PC-3 (cell line): ENCODE results near the gene PDZRN3. TPM values are rescaled to one million over a fixed set of nuclear protein-coding genes. Genes with fewer than 3 reads are reported as not detected.

ENCODE experiments used
- ATAC-seq: fragments of 200-7000 bp; cut with Tn5 transposase; 2 replicates; pipeline ENCODE4 v1.9.1; 2020; ENCODE audit warnings: mild to moderate bottlenecking, moderate library complexity
- BruUV-seq: library from RNA; stranded (reverse); fragments of 400-500 nt; replicated peaks from 2 replicates; lab custom pipeline; 2021; lab: Mats Ljungman, UMichigan
- CTCF ChIA-PET: fragments of 300-600 bp; sonication (Branson Sonifier 250); formaldehyde crosslinking; loops from one replicate; lab custom pipeline; 2022; ENCODE audit warnings: antibody characterized with exemption; lab: Charles Lee
- POLR2A ChIA-PET: fragments of 300-600 bp; sonication (Branson Sonifier 250); formaldehyde crosslinking; loops from one replicate; lab custom pipeline; 2022; ENCODE audit warnings: antibody characterized with exemption; ENCODE audit not compliant: unreplicated experiment; lab: Charles Lee
- DNase-seq: peaks from one replicate; pipeline ENCODE4 v3.0.0-alpha.2; 2015
- H2AFZ ChIP-seq: fragments of 300-600 bp; sonication (generic); 2 replicates; pipeline ENCODE4 v1.6.0; 2016; ENCODE audit warnings: antibody characterized with exemption, low read length
- H3F3A ChIP-seq: fragments of 300-600 bp; sonication (generic); one replicate; pipeline ENCODE4 v1.6.0; 2017; ENCODE audit warnings: antibody characterized with exemption, low read length, control low read depth, mild to moderate bottlenecking; ENCODE audit not compliant: unreplicated experiment
- H3K27ac ChIP-seq: fragments of 300-600 bp; sonication (generic); 2 replicates; pipeline ENCODE4 v1.5.1; 2016; ENCODE audit warnings: mild to moderate bottlenecking, low read length
- H3K27me3 ChIP-seq: fragments of 300-600 bp; sonication (generic); 2 replicates; pipeline ENCODE4 v1.6.1; 2016; ENCODE audit warnings: low read length, mixed read lengths
- H3K36me3 ChIP-seq: fragments of 300-600 bp; sonication (generic); 2 replicates; pipeline ENCODE4 v1.6.1; 2016; ENCODE audit warnings: low read depth, mixed run types, low read length, mixed read lengths
- H3K4me1 ChIP-seq: fragments of 300-600 bp; sonication (generic); 2 replicates; pipeline ENCODE4 v1.5.1; 2016; ENCODE audit warnings: low read length; ENCODE audit not compliant: insufficient read depth
- H3K4me2 ChIP-seq: fragments of 300-600 bp; sonication (generic); 2 replicates; pipeline ENCODE4 v1.6.0; 2016; ENCODE audit warnings: low read length
- H3K4me3 ChIP-seq: fragments of 300-600 bp; sonication (generic); 2 replicates; pipeline ENCODE4 v1.5.1; 2016; ENCODE audit warnings: mild to moderate bottlenecking, low read length, mixed read lengths
- H3K79me2 ChIP-seq: fragments of 300-600 bp; sonication (generic); 2 replicates; pipeline ENCODE4 v1.6.1; 2017; ENCODE audit warnings: low read length, mixed read lengths
- H3K9ac ChIP-seq: fragments of 300-600 bp; sonication (generic); 2 replicates; pipeline ENCODE4 v1.6.0; 2016; ENCODE audit warnings: mild to moderate bottlenecking, low read length
- H3K9me2 ChIP-seq: fragments of 300-600 bp; sonication (generic); replicated peaks from 2 replicates; pipeline ENCODE4 v1.6.1; 2016; ENCODE audit warnings: mixed run types, low read length, mixed read lengths
- H3K9me3 ChIP-seq: fragments of 300-600 bp; sonication (generic); 2 replicates; pipeline ENCODE4 v1.6.1; 2016; ENCODE audit warnings: low read length, mixed read lengths
- H4K20me1 ChIP-seq: fragments of 300-600 bp; sonication (generic); 2 replicates; pipeline ENCODE4 v1.6.1; 2016; ENCODE audit warnings: low read length, mixed read lengths
- CTCF ChIP-seq: fragments of 300-600 bp; sonication (generic); conservative IDR thresholded peaks from 2 replicates; pipeline ENCODE4 v1.5.1; 2017; ENCODE audit warnings: antibody characterized with exemption, low read depth, mild to moderate bottlenecking, low read length
- EZH2 ChIP-seq: fragments of 300-600 bp; sonication (generic); IDR thresholded peaks from one replicate; pipeline ENCODE4 v1.6.1; 2017; ENCODE audit warnings: antibody characterized with exemption, mild to moderate bottlenecking, low read length; ENCODE audit not compliant: unreplicated experiment
- EZH2phosphoT487 ChIP-seq: fragments of 300-600 bp; sonication (generic); IDR thresholded peaks from 2 replicates; pipeline ENCODE4 v1.6.1; 2018; ENCODE audit warnings: mild to moderate bottlenecking, antibody characterized with exemption, low read length, borderline replicate concordance
- intact Hi-C: fragments of 100-400 bp; cut with micrococcal nuclease; formaldehyde crosslinking; loops from 2 replicates; pipeline ENCODE4 v1.9.0; 2023
- total RNA-seq: library from RNA; depleted of rRNA; stranded (reverse); fragments of >200 nt; gene quantifications from 2 replicates; pipeline ENCODE4 v1.2.3, GENCODE V29; 2014

Gene PDZRN3
- total RNA-seq, 1 experiment from 2014 or later = not detected

DNA sequence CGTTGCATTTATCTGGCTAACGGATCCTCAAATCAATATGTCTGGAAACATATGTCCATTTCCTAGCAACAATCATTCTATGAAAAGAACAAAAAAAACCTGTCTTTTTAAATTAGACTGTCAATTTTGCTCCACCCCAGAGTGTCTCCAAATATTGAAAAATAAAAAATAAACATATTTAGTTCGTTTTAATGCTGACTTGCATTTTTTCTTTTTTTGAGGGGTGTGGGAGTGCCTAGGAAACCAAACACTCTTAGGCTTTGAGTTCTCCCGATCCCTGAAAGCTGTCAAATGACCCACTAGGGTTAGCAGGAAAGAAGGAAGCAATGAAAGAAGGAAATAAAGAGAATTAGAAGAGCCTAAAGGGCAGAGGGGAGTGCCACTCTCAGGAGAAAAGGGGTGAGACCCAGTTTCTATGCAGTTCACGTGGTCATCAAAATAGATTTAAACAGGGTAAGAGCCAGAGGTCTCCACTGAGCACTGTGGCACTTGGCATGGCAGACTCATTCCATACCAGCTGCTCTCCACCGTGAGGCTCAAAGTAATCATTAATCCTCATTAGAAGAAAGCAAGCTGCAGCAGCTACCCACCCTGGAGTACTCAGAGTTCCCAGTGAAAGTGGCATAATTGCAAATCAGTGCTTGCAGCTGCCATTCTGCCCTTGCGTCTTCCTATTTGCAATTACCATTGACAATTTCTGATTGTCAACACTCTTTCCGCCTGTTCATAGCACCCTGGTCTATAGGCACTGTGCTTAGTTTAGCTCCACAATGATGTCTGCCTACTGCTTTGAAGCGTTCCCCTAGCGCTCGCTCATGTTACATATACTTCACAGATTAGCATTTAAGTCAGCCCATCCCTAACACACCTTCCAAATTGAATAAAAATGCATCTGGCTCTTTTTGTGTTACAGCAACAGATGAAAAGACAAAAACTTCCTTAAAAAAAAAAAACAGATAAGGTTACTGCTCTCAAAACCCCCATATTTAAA, 32.3 kb downstream of the PDZRN3 start:
- H3K36me3 ChIP-seq = no peaks in the 10 kb centered on the region
- no peaks in the 10 kb centered on the region for H4K20me1 ChIP-seq
- no peaks in the 10 kb centered on the region for H3K9me2 ChIP-seq
- no peak overlapping the region for H3K9ac ChIP-seq
- H3K9me3 ChIP-seq = no peaks in the 10 kb centered on the region
- H3K4me3 ChIP-seq = no peak overlapping the region
- CTCF ChIA-PET = no interaction called here
- H3K79me2 ChIP-seq = no peaks in the 10 kb centered on the region
- H3K4me2 ChIP-seq = no peak overlapping the region
- no peaks in the 10 kb centered on the region for H3F3A ChIP-seq
- DNase-seq (no peak), ATAC-seq (no peak)
- no peak overlapping the region for H3K27ac ChIP-seq
- no peaks in the 10 kb centered on the region for H3K27me3 ChIP-seq
- intact Hi-C loops = no loop called here
- POLR2A ChIA-PET = no interaction called here
- BruUV-seq = no TSS peak
- TF ChIP-seq EZH2phosphoT487 (no peak), EZH2 (no peak), CTCF (no peak)
- H3K4me1 ChIP-seq = no peaks in the 10 kb centered on the region
- no peak overlapping the region for H2AFZ ChIP-seq

DNA sequence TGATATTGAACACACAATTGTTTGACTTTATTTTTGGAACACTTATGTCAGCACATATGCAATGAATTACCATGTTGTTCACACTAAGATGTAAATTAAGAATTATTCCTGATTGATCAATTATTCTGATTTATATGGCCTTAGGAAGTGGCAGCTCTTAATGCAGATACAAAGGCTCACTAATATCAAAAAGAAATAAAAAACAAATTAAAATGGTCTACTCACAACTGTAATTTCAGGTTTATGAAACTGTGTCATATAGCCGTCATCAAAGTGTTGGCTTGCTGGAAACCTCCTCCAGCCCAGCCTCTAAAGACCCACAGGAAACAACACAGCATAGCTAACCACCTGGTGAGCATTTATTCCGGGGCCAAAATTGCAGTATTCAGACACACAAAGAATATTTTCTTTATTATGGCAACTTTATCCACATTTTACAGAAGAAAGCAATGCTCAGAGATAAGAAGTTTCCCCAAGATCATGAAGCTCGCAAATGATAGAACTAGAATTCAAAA, 33.4 kb downstream of the PDZRN3 start:
- DNase-seq (no peak), ATAC-seq (no peak)
- Histone ChIP-seq H3K9me2 (no peaks in the 10 kb centered on the region), H3K9ac (no peak overlapping the region), H3K4me2 (no peak overlapping the region), H3K4me3 (no peak overlapping the region), H3K9me3 (no peaks in the 10 kb centered on the region), H3K79me2 (no peaks in the 10 kb centered on the region), H3K27me3 (no peaks in the 10 kb centered on the region), H3K27ac (no peak overlapping the region), H4K20me1 (no peaks in the 10 kb centered on the region), H3K36me3 (no peaks in the 10 kb centered on the region), H3K4me1 (no peaks in the 10 kb centered on the region), H2AFZ (no peak overlapping the region), H3F3A (no peaks in the 10 kb centered on the region)
- BruUV-seq = no TSS peak
- CTCF ChIA-PET = no interaction called here
- POLR2A ChIA-PET = no interaction called here
- intact Hi-C loops = no loop called here
- TF ChIP-seq CTCF (no peak), EZH2phosphoT487 (no peak), EZH2 (no peak)

DNA sequence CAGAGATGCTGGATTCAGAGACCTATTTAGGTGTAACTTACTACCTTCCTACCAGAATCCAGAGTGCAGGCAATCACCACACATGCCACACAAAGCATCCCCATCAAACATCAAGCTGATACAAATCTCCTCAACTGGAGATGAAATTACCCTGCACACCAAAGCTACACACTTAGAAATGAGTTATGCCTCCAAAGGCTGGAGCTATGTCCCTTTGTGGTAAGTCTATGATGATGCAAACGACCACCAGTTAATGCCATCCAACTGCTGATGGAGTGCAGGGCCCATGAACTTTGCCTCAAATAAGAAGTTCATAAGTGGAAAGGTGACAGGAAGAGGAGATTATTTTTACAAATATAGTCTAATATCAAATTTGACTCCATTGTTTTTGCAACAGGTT, 38.1 kb downstream of the PDZRN3 start:
- no peak overlapping the region for H3K4me2 ChIP-seq
- no peak for DNase-seq
- no peaks in the 10 kb centered on the region for H3K27me3 ChIP-seq
- ATAC-seq = no peak
- no peaks in the 10 kb centered on the region for H3K79me2 ChIP-seq
- H3K27ac ChIP-seq = no peak overlapping the region
- no peak overlapping the region for H3K9ac ChIP-seq
- H3K9me2 ChIP-seq = no peaks in the 10 kb centered on the region
- no peaks in the 10 kb centered on the region for H3K4me1 ChIP-seq
- H3K9me3 ChIP-seq = no peaks in the 10 kb centered on the region
- ChIA-PET POLR2A (no interaction called here), CTCF (no interaction called here)
- no peaks in the 10 kb centered on the region for H3K36me3 ChIP-seq
- H4K20me1 ChIP-seq = no peaks in the 10 kb centered on the region
- no TSS peak for BruUV-seq
- intact Hi-C loops = no loop called here
- no peak for TF ChIP-seq EZH2
- no peak overlapping the region for H3K4me3 ChIP-seq
- H2AFZ ChIP-seq = no peak overlapping the region
- H3F3A ChIP-seq = no peaks in the 10 kb centered on the region
